Colonic mucosa (tissue), 4 donors: ENCODE results near the gene NAALADL1. TPM values are rescaled to one million over a fixed set of nuclear protein-coding genes. Genes with fewer than 3 reads are reported as not detected.
A peak's percentile ranks its signal among the peaks of the same experiment; 100 is the strongest.

Experiments used
- DNase-seq: peaks from one replicate; pipeline ENCODE4 v3.0.0-alpha.2; 2020
- H3K27ac ChIP-seq: fragments of 200-600 bp; one replicate; pipeline ENCODE4 v1.8.0; 2021
- H3K27me3 ChIP-seq: fragments of 200-600 bp; one replicate; pipeline ENCODE4 v1.8.0; 2021
- H3K36me3 ChIP-seq: fragments of 200-600 bp; one replicate; pipeline ENCODE4 v1.8.0; 2021
- H3K4me1 ChIP-seq: fragments of 200-600 bp; one replicate; pipeline ENCODE4 v1.8.0; 2021; ENCODE audit warnings: mild to moderate bottlenecking
- H3K4me3 ChIP-seq: fragments of 200-600 bp; one replicate; pipeline ENCODE4 v1.8.0; 2021
- H3K9ac ChIP-seq, 2 donors: one replicate each; pipeline ENCODE4 v1.7.0; 2013; ENCODE audit warnings: control low read depth in 2 of 2, low read depth in 2 of 2, low read length in 2 of 2
- H3K9me3 ChIP-seq: fragments of 200-600 bp; one replicate; pipeline ENCODE4 v1.8.0; 2021
- intact Hi-C: fragments of 100-400 bp; cut with DNase I; formaldehyde crosslinking; loops from one replicate; pipeline ENCODE4 v1.14.1; 2022
- total RNA-seq, 2 donors: library from RNA; stranded (reverse); fragmentation: NEBNext Ultra II Directional in 1 of 2; extraction: Animal tissue kit (Norgen Biotek cat#: 25700) in 1 of 2; gene quantifications; one replicate each; pipeline ENCODE4 v1.2.1, GENCODE V29; 2021
- TF ChIP-seq, protein P1 (sequence below): fragments of 200-600 bp; IDR thresholded peaks from one replicate; pipeline ENCODE4 v1.8.0; 2022; ENCODE audit warnings: antibody characterized with exemption, mild to moderate bottlenecking
- donor health status: healthy.
- donor health status: DM: no; HTN: no; CAD: no.
- donor health status: DM: no; HTN: no; CAD: no.

NAALADL1 gene
- total RNA-seq, 2 donors from 2014 or later, result 10.5 to 30.8 TPM

DNA sequence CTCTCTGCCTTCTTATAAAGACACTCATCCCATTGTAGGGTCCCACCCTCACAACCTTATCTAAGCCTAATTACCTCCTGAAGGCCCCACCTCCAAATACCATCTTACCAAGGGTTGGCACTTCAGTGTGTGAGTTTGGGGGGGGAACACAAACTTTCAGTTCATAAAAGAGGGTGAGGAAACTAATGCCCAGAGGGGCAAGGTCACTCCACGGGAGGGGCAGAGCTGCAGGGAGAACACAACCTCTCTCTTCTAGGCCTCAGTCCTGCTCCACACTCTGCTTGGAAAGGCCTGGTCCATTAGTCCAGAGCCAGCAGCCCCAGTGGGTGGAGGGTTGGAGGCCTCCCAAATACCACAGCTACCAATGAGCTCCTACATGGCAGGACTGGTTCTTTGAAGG is 58.9 kb downstream of the NAALADL1 start:
- no peaks in the 10 kb centered on the region for H3K9me3 ChIP-seq
- no peak overlapping the region for H3K4me3 ChIP-seq
- TF ChIP-seq, protein P1, sequence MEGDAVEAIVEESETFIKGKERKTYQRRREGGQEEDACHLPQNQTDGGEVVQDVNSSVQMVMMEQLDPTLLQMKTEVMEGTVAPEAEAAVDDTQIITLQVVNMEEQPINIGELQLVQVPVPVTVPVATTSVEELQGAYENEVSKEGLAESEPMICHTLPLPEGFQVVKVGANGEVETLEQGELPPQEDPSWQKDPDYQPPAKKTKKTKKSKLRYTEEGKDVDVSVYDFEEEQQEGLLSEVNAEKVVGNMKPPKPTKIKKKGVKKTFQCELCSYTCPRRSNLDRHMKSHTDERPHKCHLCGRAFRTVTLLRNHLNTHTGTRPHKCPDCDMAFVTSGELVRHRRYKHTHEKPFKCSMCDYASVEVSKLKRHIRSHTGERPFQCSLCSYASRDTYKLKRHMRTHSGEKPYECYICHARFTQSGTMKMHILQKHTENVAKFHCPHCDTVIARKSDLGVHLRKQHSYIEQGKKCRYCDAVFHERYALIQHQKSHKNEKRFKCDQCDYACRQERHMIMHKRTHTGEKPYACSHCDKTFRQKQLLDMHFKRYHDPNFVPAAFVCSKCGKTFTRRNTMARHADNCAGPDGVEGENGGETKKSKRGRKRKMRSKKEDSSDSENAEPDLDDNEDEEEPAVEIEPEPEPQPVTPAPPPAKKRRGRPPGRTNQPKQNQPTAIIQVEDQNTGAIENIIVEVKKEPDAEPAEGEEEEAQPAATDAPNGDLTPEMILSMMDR, result no peak
- H3K27me3 ChIP-seq, result no peaks in the 10 kb centered on the region
- intact Hi-C loops, result loop anchor here (5.0 kb wide), 1 partner anchor 152 kb away; no protein-coding TSS in a partner anchor
- H3K4me1 ChIP-seq, result peaks cover 14% of the 10 kb centered on the region
- H3K36me3 ChIP-seq, result no peaks in the 10 kb centered on the region
- DNase-seq, result peak; percentile 80
- peak overlapping the region; percentile 12 to 88 for H3K9ac ChIP-seq
- H3K27ac ChIP-seq, result peak overlapping the region; percentile 91

DNA sequence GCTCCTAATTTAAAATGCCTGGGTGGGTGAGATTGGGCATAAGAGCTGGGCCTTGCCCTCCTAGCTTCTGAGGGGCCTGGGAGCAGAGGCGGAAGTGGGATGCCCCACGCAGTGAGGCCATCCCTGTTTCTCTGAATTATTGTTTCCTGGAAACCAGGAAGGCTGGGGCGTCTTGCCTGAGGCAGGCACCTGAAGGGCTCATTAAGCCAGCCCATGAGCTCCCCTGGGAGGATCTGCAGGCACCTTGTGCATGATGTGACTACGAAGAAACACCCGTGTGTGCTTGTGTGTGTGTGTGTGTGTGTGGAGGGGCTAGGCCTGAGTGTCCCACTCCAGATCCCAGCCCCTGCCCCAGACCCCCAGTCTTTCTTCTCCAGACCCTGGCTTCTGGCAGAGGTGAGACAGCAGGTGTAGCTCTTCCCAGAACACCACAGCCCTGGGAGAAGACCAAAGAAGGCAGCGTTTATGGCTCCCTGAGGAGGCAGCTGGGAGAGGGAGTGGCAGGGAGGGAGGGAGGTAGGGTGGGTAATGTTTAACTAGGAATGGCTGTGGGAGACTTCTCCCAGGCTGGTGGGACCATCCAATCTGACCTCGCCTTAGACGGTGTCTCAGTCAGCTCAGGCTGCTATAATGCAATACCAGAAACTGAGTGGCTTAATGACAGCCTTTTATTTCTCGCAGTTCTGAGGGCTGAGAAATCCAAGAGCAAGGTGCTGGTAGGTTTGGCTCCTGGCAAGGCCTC is 59.5 kb downstream of the NAALADL1 start:
- no peaks in the 10 kb centered on the region for H3K27me3 ChIP-seq
- H3K36me3 ChIP-seq, result no peaks in the 10 kb centered on the region
- peaks cover 14% of the 10 kb centered on the region for H3K4me1 ChIP-seq
- no peaks in the 10 kb centered on the region for H3K9me3 ChIP-seq
- peak overlapping the region; percentile 91 for H3K27ac ChIP-seq
- no peak overlapping the region for H3K4me3 ChIP-seq
- peak; percentile 90 for DNase-seq
- TF ChIP-seq, protein P1, result no peak
- intact Hi-C loops, result loop anchor here (5.0 kb wide), 1 partner anchor 152 kb away; no protein-coding TSS in a partner anchor
- peak overlapping the region in 1 of 2 donors; percentile 88 for H3K9ac ChIP-seq

DNA sequence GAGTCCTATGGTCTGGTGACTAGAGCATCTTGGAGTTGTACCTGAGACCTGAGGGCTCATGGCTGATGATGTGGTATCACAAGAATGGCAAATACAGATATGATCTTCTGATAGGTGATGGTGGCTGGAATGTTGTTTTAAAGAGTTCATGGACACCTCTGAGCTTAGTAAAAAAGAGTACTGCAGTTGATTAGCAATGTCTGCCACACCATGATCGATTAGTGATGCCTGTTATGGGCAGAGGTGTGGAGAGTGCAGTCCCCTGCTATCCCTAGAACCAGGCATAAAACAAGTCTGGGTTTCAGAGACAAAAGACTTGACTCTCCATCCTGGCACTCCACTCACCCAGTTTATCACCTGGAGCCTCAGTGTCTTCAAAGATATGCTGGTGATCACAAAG is 60.2 kb downstream of the NAALADL1 start:
- Histone ChIP-seq H3K9ac (peak overlapping the region in 1 of 2 donors; percentile 88), H3K9me3 (no peaks in the 10 kb centered on the region), H3K27me3 (no peaks in the 10 kb centered on the region), H3K4me1 (peaks cover 14% of the 10 kb centered on the region), H3K4me3 (no peak overlapping the region), H3K36me3 (no peaks in the 10 kb centered on the region), H3K27ac (peak overlapping the region; percentile 91)
- intact Hi-C loops, result loop anchor here (5.0 kb wide), 1 partner anchor 151 kb away; no protein-coding TSS in a partner anchor
- DNase-seq, result peak; percentile 43
- TF ChIP-seq, protein P1, result no peak

DNA sequence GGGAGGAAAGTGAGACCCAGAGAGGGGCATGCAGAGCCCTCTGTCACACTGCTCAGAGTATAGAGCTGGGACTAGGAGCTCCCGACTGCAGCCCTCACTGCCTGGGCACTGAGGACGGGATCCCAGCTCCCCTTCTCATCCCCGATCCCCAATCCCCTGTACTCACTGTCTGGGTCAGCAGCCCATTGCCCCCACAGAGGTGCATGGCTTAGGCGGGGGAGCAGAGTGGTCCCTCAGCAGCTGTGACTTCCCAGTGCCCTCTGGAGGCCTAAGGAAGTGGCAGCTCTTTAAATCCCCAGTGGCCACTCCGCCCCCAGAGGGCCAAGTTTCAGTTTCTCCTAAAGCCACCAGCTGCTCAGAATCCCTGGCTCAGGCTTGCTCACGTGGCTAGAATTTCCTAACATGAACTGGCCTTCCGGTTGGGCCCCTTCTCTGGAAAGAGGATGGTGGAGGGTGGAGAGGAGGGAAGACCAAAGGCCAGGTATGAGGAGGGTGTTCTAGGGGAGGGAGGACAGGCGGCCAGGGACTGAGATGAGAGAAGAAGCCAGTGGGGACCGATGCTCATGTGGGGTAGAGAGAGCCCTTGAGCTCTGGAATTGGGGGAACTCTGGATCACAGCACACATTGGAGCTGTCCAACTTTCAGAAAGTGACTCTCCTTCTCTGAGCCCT is 61.5 kb downstream of the NAALADL1 start, which contains the start of gene BATF2:
Gene BATF2 (minus strand): TSS at position 262 of the 671 bp plus-strand sequence. CDS start 57 bp downstream, at position 205.
- Histone ChIP-seq H3K27ac (peak within 1 kb of the TSS; percentile 91), H3K9me3 (no peaks in the 10 kb centered on the region), H3K4me1 (peaks cover 14% of the 10 kb centered on the region), H3K4me3 (peak within 1 kb of the TSS; percentile 49), H3K27me3 (no peaks in the 10 kb centered on the region), H3K36me3 (no peaks in the 10 kb centered on the region), H3K9ac (peak within 1 kb of the TSS; percentile 90 to 95)
- peak; percentile 91 for DNase-seq
- intact Hi-C loops, result loop anchor here (5.0 kb wide), 1 partner anchor 150 kb away; no protein-coding TSS in a partner anchor
- TF ChIP-seq, protein P1, result peak; percentile 44

DNA sequence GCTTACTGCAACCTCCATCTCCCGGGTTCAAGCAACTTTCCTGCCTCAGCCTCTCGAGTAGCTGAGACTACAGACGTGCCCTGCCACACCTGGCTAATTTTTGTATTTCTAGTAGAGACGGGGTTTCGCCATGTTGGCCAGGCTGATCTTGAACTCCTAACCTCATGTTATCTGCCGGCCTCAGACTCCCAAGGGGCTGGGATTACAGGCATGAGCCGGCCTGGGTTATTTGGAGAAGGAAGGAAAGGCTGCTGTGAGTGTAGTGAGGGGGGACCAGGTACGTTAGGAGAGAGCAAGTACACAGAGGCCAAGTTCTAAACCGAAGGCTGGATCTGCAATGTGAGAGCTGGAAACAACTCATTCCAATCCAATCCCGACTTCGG is 62.0 kb downstream of the NAALADL1 start:
- no peak for DNase-seq
- Histone ChIP-seq H3K27me3 (no peaks in the 10 kb centered on the region), H3K27ac (peak overlapping the region; percentile 91), H3K4me3 (peak overlapping the region; percentile 49), H3K9me3 (no peaks in the 10 kb centered on the region), H3K9ac (peak overlapping the region; percentile 90 to 95), H3K4me1 (peaks cover 14% of the 10 kb centered on the region), H3K36me3 (no peaks in the 10 kb centered on the region)
- TF ChIP-seq, protein P1, result no peak
- intact Hi-C loops, result loop anchor here (5.0 kb wide), 1 partner anchor 149 kb away; no protein-coding TSS in a partner anchor
